Astrocyte (in vitro differentiated cells and primary cell): ENCODE data around the gene PTPRN2.

Source experiments
- EZH2 ChIP-seq: IDR thresholded peaks from 2 replicates; pipeline ENCODE4 v1.6.1; 2012; ENCODE audit warnings: mild to moderate bottlenecking, low read length, inconsistent platforms; ENCODE audit not compliant: insufficient read depth
- TF ChIP-seq, protein P1 (sequence below): IDR thresholded peaks from 2 replicates; pipeline ENCODE4 v1.5.1; 2011; ENCODE audit warnings: low read depth, mild to moderate bottlenecking, inconsistent platforms, low read length, moderate library complexity; ENCODE audit not compliant: insufficient read depth

GRCh38 chr7:157827045-157827862, 760.4 kb downstream of the PTPRN2 start:
- no peak for TF ChIP-seq EZH2
- TF ChIP-seq, protein P1, sequence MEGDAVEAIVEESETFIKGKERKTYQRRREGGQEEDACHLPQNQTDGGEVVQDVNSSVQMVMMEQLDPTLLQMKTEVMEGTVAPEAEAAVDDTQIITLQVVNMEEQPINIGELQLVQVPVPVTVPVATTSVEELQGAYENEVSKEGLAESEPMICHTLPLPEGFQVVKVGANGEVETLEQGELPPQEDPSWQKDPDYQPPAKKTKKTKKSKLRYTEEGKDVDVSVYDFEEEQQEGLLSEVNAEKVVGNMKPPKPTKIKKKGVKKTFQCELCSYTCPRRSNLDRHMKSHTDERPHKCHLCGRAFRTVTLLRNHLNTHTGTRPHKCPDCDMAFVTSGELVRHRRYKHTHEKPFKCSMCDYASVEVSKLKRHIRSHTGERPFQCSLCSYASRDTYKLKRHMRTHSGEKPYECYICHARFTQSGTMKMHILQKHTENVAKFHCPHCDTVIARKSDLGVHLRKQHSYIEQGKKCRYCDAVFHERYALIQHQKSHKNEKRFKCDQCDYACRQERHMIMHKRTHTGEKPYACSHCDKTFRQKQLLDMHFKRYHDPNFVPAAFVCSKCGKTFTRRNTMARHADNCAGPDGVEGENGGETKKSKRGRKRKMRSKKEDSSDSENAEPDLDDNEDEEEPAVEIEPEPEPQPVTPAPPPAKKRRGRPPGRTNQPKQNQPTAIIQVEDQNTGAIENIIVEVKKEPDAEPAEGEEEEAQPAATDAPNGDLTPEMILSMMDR, result no peak
